GM19351 (cell line): ENCODE data around the gene SIN3B.
"Not testable (repeated sequence)": the region's sequence is repeated elsewhere in the genome, so short reads cannot be mapped to it uniquely, and the experiment has no call there.

Experiments
- ATAC-seq: cut with Tn5 transposase; IDR thresholded peaks from one replicate; pipeline ENCODE4 v1.9.1; 2021; ENCODE audit warnings: mild to moderate bottlenecking, moderate library complexity; ENCODE audit not compliant: unreplicated experiment

SIN3B gene, protein sequence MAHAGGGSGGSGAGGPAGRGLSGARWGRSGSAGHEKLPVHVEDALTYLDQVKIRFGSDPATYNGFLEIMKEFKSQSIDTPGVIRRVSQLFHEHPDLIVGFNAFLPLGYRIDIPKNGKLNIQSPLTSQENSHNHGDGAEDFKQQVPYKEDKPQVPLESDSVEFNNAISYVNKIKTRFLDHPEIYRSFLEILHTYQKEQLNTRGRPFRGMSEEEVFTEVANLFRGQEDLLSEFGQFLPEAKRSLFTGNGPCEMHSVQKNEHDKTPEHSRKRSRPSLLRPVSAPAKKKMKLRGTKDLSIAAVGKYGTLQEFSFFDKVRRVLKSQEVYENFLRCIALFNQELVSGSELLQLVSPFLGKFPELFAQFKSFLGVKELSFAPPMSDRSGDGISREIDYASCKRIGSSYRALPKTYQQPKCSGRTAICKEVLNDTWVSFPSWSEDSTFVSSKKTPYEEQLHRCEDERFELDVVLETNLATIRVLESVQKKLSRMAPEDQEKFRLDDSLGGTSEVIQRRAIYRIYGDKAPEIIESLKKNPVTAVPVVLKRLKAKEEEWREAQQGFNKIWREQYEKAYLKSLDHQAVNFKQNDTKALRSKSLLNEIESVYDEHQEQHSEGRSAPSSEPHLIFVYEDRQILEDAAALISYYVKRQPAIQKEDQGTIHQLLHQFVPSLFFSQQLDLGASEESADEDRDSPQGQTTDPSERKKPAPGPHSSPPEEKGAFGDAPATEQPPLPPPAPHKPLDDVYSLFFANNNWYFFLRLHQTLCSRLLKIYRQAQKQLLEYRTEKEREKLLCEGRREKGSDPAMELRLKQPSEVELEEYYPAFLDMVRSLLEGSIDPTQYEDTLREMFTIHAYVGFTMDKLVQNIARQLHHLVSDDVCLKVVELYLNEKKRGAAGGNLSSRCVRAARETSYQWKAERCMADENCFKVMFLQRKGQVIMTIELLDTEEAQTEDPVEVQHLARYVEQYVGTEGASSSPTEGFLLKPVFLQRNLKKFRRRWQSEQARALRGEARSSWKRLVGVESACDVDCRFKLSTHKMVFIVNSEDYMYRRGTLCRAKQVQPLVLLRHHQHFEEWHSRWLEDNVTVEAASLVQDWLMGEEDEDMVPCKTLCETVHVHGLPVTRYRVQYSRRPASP

GRCh38 chr19:16829010-16829821 is at the start of gene SIN3B:
Gene SIN3B, plus strand, starts transcription at chr19:16829398. Its CDS starts 23 bp downstream, at chr19:16829421.
- ATAC-seq, result no peak

DNA sequence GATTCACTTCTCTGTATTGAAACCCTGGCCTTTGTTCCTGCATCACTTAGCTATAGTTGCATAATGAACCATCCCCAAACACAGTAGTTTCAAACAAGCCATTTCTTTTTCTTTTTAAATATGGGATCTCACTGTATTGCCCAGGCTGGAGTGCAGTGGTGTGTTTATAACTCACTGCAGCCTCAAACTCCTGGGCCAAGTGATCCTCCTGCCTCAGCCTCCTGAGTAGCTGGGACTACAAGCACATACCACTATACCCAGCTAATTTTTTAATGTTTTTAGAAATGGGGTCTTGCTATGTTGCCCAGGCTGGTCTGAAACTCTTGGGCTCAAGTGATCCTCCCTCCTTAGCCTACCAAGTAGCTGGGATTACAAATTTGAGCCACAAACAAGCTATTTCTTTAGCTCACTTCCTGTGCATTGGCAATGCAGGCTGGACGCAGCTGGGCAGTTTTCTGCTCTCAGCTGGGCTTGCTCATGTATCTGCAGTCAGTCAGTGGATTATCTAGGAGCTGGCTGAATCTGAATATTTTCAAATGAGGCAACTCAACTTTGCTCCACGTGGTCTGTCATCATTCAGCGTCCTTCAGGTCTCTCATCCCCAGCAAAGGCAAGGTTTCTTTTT is 49.5 kb upstream of the SIN3B start:
- no peak for ATAC-seq

DNA sequence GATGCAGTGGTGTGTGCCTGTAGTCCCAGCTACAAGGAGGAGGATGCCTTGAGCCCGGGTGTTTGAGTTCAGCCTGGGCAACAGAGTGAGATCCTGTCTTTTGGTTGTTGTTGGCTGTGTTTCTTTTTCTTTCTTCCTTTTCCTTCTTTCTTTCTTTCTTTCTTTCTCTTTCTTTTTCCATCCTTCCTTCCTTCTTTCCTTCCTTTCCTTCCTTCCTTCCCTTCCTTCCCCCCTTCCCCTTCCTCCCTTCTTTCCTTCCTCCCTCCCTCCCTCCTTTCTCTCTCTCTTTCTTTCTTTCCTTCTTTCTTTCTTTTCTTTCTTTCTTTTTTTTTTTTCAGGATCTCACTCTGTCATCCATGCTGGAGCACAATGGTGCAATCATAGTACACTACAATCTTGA is 46.5 kb upstream of the SIN3B start:
- ATAC-seq, result no peak

DNA sequence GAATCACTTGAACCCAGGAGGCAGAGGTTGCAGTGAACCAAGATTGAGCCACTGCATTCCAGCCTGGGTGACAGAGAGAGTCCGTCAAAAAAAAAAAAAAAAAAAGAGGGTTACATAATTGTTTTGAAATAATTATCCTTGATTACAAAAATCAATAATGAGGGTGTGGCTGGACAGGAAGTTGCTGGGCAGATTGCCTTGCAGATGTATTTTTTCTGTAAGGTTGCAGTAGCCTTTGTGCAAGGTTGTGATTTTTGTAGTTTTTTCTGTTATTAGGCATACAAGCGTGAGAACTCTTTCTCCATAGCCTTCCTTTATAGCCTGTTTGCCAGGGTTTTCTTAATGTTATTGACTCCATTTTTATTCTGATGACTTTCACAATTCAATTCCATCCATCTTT is 40.7 kb upstream of the SIN3B start:
- ATAC-seq, result no peak

GRCh38 chr19:16789238-16789637 is 40.0 kb upstream of the SIN3B start:
- no peak for ATAC-seq

GRCh38 chr19:16790051-16790450 is 39.1 kb upstream of the SIN3B start:
- no peak for ATAC-seq

- ATAC-seq, result no peak
These were observed 37.3 kb upstream of the SIN3B start for GRCh38 chr19:16791942-16792341.

DNA sequence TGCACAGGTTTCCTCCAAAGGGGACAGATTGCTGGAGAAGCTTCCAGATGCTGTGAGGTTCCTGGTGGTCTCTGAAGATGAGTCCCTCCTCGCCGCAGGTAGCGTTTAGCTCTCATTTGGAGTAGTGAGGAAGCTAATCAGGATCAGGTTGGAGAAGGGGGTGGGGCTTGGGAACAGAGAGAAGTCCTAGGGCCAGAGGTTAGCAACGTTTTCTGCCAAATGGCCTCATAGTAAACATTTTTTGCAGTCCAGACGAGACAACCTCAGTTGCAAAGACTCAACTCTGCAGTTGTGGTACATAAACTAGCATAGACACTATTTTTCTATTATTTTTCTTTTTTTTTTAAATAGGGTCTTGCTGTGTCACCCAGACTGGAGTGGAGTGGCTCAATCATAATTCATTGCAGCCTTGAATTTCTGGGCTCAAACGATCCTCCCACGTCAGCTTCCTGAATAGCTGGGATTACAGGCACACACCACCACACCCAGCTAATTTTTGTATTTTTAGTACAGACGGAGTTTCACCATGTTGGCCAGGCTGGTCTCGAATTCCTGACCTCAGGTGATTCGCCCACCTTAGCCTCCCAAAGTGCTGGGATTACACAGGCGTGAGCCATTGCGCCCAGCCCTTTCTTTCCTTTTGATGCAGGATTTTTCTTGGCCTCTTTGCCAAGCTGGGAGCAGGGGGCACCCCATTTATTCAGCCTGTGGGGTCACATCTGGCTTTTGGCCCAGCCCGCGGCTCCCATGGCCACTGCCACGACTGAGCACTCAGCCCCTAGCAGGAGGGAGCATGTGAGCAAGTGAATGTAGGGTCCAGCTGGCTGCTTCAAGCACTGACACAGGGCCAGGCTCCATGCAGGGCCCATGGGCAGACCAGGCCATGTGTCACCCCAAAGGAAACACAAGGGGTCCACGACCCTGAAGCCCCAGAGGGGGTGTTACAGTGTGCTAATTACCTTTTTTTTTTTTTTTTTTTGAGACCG is 34.4 kb upstream of the SIN3B start:
- no peak for ATAC-seq

GRCh38 chr19:16795731-16796130 is 33.5 kb upstream of the SIN3B start:
- no peak for ATAC-seq

DNA sequence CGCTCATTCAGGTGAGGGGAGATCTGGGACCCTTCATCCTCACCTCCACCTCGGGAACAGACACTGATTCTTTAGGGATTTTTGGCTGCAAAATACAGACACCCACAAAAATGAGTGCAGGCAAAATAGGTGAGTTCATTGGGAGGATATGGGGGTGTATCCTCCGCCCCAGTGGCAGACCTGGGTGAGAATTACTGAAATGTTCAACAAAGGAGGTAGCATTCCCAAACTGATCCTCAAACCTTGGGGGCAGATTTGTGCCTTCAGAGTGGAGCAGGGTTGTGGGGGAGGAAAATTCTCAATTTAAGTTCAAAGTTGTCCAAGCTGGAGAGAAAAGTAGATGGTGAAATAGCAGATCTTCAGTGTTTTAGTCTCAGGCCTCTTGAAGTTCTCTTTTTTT is 31.3 kb upstream of the SIN3B start:
- ATAC-seq, result no peak

DNA sequence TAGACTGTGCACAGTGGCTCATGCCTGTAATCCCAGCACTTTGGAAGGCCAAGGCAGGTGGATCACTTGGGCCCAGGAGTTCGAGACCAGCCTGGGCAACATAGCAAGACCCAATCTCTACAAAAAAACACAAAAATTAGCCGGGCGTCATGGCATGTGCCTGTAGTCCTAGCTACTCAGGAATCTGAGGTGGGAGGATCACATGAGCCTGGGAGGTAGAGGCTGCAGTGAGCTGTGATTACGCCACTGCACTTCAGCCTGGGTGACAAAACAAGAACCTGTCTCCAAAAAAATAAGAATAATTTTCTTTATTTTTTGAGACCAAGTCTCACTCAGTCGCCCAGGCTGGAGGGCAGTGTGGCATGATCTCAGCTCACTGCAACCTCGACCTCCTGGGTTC is 30.9 kb upstream of the SIN3B start:
- ATAC-seq, result not testable (repeated sequence)

GRCh38 chr19:16799740-16800139 is 29.5 kb upstream of the SIN3B start:
- no peak for ATAC-seq

- ATAC-seq, result no peak
These were observed 27.6 kb upstream of the SIN3B start for GRCh38 chr19:16801600-16802013.

DNA sequence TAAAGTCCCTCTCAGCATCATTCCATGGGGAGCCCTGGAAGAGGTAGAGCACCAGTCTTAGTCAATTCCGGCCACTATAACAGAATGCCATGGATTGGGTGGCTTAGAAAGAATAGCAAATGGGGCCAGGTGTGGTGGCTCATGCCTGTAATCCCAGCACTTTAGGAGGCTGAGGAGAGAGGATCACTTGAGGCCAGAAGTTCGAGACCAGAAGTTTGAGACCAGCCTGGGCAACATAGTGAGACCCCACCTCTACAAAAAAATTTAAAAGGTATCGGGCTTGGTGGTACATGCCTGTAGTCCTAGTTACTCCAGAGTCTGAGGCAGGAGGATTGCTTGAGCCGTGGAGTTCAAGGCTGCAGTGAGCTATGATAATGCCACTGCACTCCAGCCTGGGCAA is 25.0 kb upstream of the SIN3B start:
- no peak for ATAC-seq

DNA sequence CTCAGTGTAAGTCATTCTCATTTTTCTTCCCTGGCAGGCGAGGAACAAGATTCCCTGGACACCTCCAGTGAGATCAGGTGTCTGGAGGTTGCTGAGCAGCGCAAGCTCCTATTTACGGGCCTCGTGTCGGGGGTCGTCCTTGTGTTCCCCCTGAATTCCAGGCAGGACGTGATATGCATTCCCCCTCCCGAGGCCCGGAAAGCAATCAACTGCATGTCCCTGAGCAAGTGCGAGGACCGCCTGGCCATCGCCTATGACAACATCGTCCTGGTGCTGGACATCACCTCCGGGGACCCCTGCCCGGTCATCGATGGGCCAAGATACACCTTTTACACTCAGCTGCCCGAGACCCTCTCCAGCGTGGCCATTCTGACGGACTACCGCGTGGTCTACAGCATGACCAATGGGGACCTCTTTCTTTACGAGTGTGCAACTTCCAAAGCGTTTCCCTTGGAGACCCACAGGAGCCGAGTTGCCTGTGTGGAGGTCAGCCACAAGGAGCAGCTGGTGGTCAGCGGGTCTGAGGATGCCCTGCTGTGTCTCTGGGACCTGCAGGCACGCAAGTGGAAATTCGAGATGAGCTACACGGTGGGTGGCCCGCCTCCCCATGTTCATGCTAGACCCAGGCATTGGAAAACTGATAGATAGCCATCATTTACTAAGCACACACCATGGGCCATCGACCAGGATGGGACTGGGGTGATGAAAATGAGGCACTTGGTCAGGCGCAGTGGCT is 21.5 kb upstream of the SIN3B start:
- no peak for ATAC-seq

DNA sequence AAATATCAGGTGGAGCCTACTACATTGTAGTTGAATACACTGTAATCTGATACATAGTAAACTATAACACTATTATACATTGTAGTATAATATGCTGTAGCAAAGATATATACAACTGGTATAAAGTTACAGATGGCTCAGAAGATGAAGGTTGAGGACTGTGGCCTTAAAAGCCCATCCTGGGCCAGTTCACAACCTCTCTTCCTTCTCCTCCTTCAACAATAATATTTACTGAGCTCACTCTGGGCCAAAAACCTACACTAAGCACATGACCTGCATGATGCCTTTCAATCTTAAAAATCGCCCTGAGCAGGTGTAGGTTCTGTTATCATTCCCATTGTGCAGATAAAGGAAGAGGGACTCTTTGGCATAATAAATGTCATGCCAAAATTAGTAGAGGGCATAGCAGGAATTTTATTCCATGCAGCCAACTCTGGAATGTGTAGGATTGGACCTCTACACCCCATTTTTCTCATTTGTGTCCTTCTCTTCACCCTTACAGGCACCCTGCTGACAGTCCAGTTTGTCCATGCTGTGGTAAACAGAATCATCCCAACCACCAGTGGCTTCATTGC is 14.6 kb upstream of the SIN3B start:
- ATAC-seq, result no peak

DNA sequence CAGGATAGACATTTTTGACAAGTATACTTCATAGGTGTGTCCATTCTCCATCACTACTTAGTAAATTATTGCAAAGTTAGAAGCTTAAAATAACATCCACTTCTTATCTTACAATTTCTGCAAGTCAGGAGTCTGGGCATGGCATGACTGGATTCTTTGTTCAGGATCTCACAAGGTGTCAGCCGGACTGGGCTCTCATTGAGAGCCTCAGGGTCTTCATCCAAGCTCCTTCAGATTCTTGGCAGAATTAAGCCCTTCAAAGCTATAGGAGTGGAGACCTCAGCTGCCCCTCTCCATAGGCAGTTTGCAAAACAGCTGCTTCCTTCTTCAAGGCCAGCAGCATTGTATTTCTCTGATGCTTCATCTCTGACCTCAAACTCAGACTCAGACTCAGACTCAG is 9.1 kb upstream of the SIN3B start:
- no peak for ATAC-seq

DNA sequence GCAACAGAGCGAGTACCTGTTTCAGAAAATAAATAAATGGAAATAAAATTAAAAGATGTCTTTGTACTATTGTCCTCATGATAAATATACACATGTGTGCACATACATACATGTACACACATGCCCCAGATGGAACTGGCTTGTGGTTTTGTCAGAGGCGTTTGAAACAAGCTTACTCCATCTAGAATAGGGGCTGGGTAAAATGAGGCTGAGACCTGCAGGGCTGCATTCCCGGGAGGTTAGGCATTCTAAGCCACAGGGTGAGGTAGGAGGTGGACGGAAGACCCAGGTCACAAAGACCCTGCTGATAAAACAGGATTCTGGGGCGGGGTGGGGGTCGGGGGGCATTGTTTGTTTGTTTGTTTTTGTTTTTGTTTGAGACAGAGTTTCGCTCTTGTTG is 8.1 kb upstream of the SIN3B start:
- no peak for ATAC-seq
